Breast epithelium (tissue), 4 donors: ENCODE measurements around the gene HS3ST3A1. TPM values are rescaled to one million over a fixed set of nuclear protein-coding genes. Genes with fewer than 3 reads are reported as not detected.

ENCODE experiments used
- DNase-seq, 2 donors: peaks; one replicate each; pipeline ENCODE4 v3.0.0-alpha.2; 2019; ENCODE audit warnings: low spot score in 2 of 2
- H3K27ac ChIP-seq, 2 donors: fragments of 200-600 bp; sonication (generic) in 1 of 2; one replicate each; pipeline ENCODE4 v1.5.1; 2016 to 2019; ENCODE audit warnings: mild to moderate bottlenecking in 1 of 2
- H3K27me3 ChIP-seq, 2 donors: fragments of 200-600 bp; sonication (generic) in 1 of 2; one replicate each; pipeline versions ENCODE4 v1.5.1 to v1.6.0; 2017 to 2019; ENCODE audit warnings: control low read depth in 1 of 2, mild to moderate bottlenecking in 1 of 2
- H3K36me3 ChIP-seq: fragments of 200-600 bp; one replicate; pipeline ENCODE4 v1.5.1; 2019
- H3K4me1 ChIP-seq, 2 donors: fragments of 200-600 bp; sonication (generic); one replicate each; pipeline ENCODE4 v1.5.1; 2016 to 2019; ENCODE audit warnings: control low read depth in 1 of 2
- H3K4me3 ChIP-seq, 3 donors: fragments of 200-600 bp; sonication (generic); 1 replicate in 2 of 3; 2 replicates in 1 of 3; pipeline ENCODE4 v1.5.1; 2016 to 2019; ENCODE audit warnings: mild to moderate bottlenecking in 3 of 3, moderate library complexity in 2 of 3
- H3K9me3 ChIP-seq, 2 donors: fragments of 200-600 bp; sonication (generic) in 1 of 2; one replicate each; pipeline ENCODE4 v1.5.1; 2016 to 2019; ENCODE audit warnings: control low read depth in 1 of 2
- POLR2A ChIP-seq: fragments of 450-650 bp; IDR thresholded peaks from one replicate; pipeline ENCODE4 v1.6.1; 2016; ENCODE audit warnings: antibody characterized with exemption, mild to moderate bottlenecking, moderate library complexity
- POLR2AphosphoS5 ChIP-seq, 3 donors: sonication (generic); formaldehyde crosslinking; IDR thresholded peaks; one replicate each; pipeline ENCODE4 v1.6.1; 2017; ENCODE audit warnings: antibody characterized with exemption in 3 of 3
- intact Hi-C: fragments of 100-400 bp; cut with DNase I; formaldehyde crosslinking; loops from one replicate; pipeline ENCODE4 v1.15.1; 2023; ENCODE audit warnings: low total_unique reads
- total RNA-seq, 3 donors: library from RNA; depleted of rRNA; stranded (reverse); fragments of >200 nt; gene quantifications; one replicate each; pipeline ENCODE4 v1.1.0, GENCODE V29; 2016
- TF ChIP-seq, protein P1 (sequence below), 3 donors: fragments of 450-650 bp; IDR thresholded peaks; one replicate each; pipeline ENCODE4 v1.5.1; 2016 to 2017; ENCODE audit warnings: antibody characterized with exemption in 3 of 3, mild to moderate bottlenecking in 3 of 3, moderate library complexity in 3 of 3

Gene HS3ST3A1
- total RNA-seq, 3 donors from 2014 or later = 0.66 to 1.4 (median 1.0) TPM

DNA sequence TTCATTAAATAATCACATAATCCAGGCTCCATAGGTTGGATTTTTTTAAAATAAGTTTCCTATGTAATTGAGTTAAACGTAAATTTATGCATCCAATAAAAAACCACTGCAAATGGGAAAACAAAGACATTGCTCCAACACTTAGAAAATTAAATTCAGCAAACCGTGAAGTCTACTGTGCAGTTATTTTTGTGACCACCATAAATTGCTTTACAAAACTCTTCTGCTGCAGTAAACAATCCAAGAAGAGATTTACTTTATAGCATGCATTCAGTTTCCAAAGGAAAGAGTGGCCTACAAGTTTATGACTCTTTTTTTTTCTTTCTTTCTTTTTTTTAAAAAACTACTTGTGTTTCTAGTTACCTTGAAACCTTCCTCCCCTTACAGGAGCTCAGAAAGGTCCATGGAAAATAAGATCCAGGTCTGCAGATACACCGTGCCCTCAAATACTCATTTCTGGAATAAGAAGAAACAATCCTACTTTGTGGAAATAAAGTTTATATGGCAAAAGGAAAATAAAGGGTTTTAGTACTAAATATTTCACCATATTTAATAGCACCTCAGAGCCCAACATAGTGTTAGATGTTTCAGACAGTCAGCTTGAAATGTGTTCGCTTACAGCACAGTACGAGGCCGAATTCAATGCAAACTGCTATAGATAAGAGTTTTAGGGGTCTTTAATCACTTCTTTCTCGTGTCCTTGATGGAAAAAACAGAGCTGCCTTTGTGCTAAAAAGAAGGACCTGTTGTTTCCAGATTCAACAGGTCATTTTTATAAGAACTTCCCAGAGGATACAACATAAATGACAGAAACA is 3.2 kb downstream of the HS3ST3A1 start:
- H3K4me3 ChIP-seq = no peak overlapping the region
- no peak overlapping the region for H3K27ac ChIP-seq
- no peaks in the 10 kb centered on the region for H3K9me3 ChIP-seq
- no peaks in the 10 kb centered on the region for H3K36me3 ChIP-seq
- no peak for DNase-seq
- intact Hi-C loops = no loop called here
- TF ChIP-seq, protein P1, sequence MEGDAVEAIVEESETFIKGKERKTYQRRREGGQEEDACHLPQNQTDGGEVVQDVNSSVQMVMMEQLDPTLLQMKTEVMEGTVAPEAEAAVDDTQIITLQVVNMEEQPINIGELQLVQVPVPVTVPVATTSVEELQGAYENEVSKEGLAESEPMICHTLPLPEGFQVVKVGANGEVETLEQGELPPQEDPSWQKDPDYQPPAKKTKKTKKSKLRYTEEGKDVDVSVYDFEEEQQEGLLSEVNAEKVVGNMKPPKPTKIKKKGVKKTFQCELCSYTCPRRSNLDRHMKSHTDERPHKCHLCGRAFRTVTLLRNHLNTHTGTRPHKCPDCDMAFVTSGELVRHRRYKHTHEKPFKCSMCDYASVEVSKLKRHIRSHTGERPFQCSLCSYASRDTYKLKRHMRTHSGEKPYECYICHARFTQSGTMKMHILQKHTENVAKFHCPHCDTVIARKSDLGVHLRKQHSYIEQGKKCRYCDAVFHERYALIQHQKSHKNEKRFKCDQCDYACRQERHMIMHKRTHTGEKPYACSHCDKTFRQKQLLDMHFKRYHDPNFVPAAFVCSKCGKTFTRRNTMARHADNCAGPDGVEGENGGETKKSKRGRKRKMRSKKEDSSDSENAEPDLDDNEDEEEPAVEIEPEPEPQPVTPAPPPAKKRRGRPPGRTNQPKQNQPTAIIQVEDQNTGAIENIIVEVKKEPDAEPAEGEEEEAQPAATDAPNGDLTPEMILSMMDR (IDR thresholded peaks at IDR 0.05) = no peak
- TF ChIP-seq POLR2AphosphoS5 (IDR thresholded peaks at IDR 0.05) (no peak), POLR2A (no peak)
- peaks cover 3 to 40% of the 10 kb centered on the region in 2 donors for H3K27me3 ChIP-seq
- H3K4me1 ChIP-seq = peaks cover 4 to 7% of the 10 kb centered on the region in 2 donors

DNA sequence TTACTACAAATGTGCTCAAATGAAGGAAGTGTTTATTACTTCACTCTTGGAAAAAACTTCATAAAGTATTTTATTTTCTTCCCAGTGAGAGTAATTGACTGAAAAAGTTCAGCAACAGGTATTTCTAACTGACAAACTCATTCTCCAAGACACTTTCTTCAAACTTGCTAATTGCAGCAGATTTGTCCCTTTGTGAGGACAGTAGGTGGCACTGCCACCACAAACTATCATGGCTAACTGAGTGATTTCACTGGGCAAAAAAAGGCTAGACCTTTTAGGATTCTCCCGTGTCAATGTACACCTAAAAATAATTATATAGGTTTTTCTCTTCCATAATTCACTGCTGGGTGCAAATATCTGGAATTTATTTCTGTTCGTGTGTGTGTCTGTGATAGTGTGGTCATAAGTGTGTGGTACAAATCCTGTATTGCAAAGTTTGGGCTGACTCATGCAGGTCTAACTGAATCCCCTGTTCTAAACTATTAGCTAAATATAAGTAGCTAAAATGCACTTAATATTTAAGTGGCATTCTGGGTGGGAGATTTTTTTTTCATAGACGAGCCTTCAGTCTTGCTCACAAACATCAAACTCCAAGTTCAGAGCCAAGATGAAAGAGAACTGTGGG is 3.9 kb downstream of the HS3ST3A1 start:
- Histone ChIP-seq H3K4me1 (peaks cover 4 to 7% of the 10 kb centered on the region in 2 donors), H3K4me3 (no peak overlapping the region), H3K9me3 (no peaks in the 10 kb centered on the region), H3K27ac (no peak overlapping the region), H3K27me3 (peaks cover 3 to 34% of the 10 kb centered on the region in 2 donors), H3K36me3 (no peaks in the 10 kb centered on the region)
- no peak for TF ChIP-seq POLR2A
- no peak for TF ChIP-seq POLR2AphosphoS5 (IDR thresholded peaks at IDR 0.05)
- TF ChIP-seq, protein P1 (IDR thresholded peaks at IDR 0.05) = peak in 2 of 3 donors; percentile 32 to 39
- DNase-seq = peak in 1 of 2 donors; percentile 30
- intact Hi-C loops = no loop called here

DNA sequence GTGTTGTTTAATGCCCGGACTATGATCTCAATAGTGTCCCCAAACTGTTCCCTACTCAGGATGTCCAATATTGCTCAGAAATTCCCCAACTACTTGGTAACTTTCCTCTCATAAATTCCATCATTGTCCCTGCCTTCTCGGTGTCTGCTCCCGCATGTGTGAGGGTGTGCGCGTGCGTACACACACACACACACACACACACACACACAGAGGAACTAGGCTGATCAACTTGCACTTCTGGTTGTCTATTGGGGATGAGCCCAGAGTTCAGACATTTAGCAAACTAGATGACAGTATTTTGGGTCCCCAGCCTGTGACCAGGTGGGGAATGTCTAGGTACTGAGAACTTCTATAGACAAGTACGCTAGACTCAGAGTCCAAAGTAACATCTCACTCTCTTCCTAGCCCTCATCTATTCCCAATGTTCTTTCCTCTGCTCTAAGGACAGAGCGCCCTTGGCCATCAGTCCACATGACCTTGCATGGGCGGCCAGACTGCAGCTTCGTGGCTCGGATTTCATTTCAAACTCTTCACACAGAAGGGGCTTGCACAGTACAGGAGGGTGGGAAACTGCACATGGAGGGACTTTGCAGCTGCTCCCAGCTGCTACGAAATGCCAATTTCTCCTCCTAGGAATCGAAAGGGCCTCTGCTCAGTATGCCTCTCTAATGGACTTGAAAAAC is 5.3 kb downstream of the HS3ST3A1 start:
- intact Hi-C loops = no loop called here
- Histone ChIP-seq H3K4me1 (peaks cover 4 to 7% of the 10 kb centered on the region in 2 donors), H3K27ac (no peak overlapping the region), H3K4me3 (no peak overlapping the region), H3K36me3 (no peaks in the 10 kb centered on the region), H3K9me3 (no peaks in the 10 kb centered on the region), H3K27me3 (peaks cover 3 to 22% of the 10 kb centered on the region in 2 donors)
- TF ChIP-seq POLR2AphosphoS5 (IDR thresholded peaks at IDR 0.05) (no peak), POLR2A (no peak)
- TF ChIP-seq, protein P1 (IDR thresholded peaks at IDR 0.05) = no peak
- no peak for DNase-seq

DNA sequence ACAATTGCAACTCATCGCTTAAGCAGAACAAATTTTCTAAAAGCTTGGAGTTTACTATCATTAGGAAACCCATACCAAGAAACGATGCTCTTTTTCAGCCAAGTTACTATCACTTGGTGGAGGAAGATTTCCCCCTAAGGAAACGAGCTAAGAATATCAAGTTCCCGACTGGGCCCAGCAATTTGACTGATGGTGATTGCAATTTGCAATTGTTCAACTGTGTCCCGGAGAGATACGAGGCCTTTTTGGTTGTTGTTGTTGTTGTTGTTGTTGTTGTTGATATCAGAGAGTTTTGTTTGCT is 6.2 kb downstream of the HS3ST3A1 start:
- intact Hi-C loops = no loop called here
- Histone ChIP-seq H3K4me3 (no peak overlapping the region), H3K36me3 (no peaks in the 10 kb centered on the region), H3K4me1 (peaks cover 0 to under 1% of the 10 kb centered on the region in 2 donors), H3K27me3 (peaks cover 3 to 14% of the 10 kb centered on the region in 2 donors), H3K9me3 (no peaks in the 10 kb centered on the region), H3K27ac (no peak overlapping the region)
- TF ChIP-seq, protein P1 (IDR thresholded peaks at IDR 0.05) = no peak
- no peak for TF ChIP-seq POLR2AphosphoS5 (IDR thresholded peaks at IDR 0.05)
- no peak for TF ChIP-seq POLR2A
- DNase-seq = no peak
